HG03342 (cell line): ENCODE results near the gene TMEM218.

Source experiments
- ATAC-seq: cut with Tn5 transposase; IDR thresholded peaks from one replicate; pipeline ENCODE4 v1.9.1; 2021; ENCODE audit warnings: mild to moderate bottlenecking, moderate library complexity; ENCODE audit not compliant: unreplicated experiment

Gene TMEM218

DNA sequence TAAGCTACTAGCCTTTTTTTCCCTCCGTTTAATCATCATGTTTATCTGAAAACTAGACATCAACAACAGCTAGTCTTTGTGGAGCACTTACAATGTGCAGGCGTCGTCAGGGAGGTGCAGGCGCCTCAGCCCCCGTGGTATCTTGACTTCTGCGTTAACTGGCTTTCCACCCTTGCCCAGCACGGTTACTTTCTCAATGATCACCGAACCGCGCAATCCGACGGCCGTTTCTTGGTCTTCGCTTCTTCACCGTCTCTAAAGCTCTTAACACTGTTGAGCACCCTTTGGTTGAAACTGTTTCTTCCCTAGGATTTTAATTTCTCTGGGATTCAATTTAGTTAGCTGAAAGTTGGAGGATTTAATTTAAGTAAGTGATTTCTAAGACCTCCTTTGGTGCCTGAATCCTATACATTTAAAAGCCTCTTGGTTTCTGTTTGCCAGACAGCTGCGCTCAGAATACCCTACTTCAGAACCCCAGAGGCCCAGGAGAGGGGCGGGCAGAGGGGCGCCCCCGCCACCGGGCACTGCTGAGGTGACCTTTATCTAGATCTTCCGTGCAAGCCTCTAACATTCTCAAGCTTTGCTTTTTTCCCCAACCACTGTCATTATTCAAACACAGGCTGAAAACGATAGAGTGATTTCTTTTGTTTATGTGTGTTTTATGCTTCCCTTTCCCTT is 18.0 kb upstream of the TMEM218 start:
- no peak for ATAC-seq

DNA sequence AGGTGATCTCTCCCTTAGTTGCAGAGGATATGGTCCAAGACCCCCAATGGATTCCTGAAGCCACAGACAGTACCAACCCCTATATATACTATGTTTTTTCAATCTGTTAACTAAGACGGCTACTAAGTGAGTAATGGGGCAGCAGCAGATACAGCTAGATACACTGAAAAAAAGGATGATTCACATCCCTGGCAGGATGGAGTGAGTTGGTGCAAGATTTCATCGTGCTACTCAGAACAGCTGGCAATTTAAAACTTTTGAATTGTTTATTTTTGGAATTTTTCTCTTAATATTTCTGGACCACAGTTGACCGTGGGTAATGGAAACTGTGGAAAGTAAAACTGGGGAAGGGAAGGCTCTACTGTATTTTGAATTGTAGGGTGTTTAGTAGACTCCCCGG is 17.0 kb upstream of the TMEM218 start:
- ATAC-seq = no peak

DNA sequence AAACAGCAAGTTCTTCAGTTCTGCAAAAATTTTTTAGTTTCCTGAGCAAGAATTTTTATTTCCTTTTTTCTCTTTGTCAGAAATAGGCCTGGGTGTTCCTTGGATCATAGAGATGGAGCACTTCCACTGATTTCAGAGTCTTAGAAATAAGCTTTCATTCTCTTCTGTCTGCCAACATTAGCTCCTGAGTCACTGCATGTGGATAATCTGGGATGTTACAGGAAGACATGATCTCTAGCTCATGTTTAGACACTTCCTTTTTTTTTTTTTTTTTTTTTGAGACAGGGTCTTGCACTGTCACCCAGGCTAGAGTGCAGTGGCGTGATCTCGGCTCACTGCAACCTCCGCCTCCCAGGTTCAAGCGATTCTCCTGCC is 13.2 kb upstream of the TMEM218 start:
- ATAC-seq = no peak

DNA sequence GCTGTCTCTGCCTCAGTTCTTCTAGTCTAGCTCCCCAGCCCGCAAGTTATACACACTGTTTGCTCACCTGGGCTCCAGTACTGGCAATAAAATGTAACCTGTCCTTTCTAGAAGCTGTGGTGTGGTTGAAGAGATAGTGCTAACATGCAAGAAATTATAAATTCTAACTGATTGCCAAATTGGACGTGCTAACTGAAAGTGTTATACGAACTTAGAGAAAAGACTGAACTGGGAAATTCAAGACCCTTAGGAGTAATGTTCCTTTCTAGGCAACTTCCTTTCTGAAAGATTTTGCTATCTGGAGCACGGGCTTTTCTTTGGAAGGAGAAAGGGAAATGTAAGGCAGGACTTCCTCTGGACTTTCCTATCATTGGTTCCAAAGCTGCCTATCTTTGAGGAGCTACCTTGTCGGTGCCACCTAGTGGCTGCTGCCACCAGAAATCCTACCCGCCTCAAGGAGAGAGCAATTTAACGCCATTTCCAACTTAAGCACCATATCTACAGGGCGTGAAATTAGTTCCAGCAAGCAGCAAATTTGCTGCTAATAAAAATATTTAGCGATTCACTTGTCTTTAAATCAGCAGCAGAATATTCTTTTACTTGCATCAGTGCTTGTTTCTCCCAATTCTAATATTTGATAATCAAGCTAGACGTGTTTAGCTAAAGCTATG is 12.7 kb upstream of the TMEM218 start:
- ATAC-seq = peak; percentile 62

DNA sequence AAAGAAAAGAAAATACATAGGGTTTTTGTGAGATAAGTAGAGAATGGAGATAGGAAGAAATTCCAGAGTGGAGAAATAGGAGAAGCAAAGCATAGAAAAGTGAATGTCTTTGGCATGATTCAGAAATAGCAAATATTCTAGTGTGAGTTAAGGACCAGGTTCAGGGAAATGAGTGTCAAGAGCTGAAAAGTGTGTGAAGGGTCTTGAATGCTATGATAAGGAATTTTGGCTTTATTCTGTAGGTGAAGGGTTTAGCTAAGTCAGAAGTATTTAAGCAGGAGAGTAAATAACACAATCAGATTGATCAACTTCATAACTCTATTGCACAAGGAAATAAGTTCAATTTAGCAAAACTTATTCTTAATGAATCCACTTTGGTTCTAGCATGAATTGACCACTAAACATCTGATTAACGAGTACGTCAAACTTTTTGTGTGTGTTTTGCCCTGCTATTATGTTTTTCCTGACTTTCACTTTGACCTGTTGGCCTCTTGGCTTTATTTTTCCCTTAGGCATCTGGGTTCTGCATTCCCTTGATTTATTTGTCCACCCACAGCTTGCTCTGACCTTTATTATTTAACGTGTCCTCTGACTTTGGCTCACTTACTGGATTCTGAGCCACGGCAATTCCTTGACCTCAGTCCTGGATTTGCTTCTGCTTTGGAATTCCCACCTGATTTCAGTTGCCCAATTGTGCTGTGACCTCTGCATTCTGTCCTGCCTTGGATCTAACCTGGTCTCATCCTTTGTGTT is 11.9 kb upstream of the TMEM218 start:
- no peak for ATAC-seq

DNA sequence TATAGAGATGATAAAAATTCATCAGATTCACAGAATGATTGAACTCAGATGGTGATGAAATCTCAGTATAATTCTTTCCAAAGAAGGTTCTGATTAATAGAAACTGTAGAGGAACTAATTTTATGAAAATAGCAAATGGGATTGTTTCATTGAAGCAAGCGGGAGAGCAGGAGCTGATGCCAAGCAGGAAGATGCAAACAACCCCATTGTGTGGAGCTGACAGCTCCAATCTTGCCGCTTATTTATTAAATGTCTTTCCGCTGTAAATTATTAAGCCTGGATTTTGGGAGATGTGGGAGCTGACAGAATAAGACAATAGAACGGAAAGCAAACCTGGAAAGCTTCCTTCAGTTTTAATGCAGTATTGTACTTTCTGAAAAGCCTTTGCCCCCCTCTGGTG is 6.0 kb upstream of the TMEM218 start:
- no peak for ATAC-seq

DNA sequence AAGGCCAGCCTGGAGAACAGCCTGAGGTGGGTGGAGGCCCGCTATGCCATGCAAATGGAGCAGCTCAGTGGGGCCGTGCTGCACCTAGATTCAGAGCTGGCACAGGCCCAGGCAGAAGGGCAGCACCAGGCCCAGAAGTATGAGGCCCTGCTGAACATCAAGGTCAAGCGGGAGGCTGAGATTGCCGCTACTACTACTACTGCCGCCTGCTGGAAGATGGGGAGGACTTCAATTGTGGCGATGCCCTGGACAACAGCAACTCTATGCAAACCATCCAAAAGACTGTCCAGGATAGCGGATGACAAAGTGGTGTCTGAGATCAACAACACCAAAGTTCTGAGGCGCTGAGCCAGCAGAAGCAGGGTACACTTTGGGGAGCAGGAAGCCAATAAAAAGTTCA is 3.1 kb upstream of the TMEM218 start:
- no peak for ATAC-seq

DNA sequence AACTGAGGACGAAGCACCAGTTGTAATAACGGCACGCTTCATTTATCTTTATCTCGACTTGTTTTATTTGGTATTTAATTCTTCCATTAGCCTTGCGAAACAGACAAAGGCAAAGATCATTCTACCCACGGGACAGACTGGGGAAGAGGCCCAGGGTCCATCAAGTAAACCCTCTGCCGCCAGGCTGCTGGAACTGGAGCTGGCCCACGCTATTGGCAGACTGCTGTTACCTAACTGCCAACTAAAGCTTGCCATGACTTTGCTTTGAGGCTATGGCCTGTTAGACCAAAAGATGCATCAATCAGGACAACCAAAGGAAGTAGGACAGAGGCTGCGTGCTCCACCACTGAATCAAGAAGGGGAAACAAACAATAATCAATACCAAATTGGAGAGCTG is 780 bp upstream of the TMEM218 start:
- no peak for ATAC-seq

DNA sequence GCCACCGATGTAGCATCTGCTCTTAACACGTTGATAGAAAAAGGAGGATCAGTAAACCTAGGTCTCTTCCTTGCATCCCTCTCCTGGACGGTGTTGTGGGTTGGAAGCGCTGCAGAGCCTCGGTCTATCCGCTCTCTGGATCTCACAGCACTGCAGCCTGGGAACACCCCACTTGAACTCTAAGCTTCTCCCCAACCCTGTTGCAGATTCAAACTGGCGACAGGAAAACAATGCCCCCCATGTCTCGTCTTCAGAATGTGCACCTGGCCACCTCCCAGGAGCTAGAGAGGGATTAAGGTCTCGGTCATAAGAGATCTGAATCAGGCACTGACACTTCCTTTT is 454 bp downstream of the TMEM218 start:
- ATAC-seq = no peak

DNA sequence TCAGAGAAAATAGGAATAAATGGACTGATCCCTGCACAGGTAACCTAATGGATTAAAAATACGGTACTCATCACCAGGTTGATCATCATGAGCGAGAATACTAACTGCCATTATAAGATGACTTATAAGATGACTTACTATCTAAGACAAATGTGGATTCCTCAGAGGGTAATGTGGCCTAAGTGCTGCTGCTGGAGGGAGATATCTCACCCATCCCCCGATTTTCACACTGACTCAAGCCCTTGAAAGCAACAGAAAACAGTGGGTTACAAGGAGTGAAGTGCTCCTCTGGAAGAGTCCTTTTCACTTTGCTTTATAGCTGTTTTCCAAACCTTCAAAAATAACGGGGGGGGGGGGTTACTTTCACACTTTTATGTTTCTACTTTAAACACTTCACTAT is 920 bp downstream of the TMEM218 start:
- no peak for ATAC-seq

DNA sequence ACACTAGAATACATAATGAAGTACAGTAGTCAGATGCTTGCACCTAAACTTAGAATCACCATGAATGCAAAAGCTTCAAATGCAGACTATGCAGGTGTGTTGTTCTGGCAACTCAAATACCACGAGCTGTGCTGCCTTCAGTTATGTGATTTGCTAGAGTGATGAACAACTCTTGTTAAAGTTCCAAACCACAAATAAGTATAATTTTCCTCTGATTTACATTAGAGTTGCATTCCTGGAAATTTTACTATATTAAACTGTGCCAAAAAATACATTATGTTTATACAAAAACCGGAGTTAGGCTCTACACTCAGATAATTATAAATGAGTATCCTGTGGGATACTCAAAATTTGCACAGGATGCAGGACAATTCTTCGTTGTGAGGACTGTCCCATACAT is 3.0 kb downstream of the TMEM218 start:
- ATAC-seq = no peak

DNA sequence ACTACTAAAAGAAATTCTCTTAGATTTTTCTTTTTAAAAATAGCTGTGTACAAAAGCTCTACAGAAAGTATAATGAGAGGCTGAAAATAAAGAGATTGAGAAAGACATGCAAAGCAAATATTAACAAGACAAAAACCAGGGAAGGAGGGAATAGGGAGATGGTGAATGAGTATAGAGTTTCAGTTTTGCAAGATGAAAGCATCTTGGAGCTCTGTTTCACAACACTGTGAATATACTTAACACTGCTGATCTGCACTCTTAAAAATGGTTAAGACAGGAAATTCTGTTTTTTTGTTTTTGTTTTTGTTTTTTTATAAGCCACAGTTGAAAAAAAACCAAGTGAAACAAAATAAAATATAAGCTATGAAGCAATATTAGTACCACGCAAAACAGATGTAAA is 5.5 kb downstream of the TMEM218 start:
- ATAC-seq = no peak

DNA sequence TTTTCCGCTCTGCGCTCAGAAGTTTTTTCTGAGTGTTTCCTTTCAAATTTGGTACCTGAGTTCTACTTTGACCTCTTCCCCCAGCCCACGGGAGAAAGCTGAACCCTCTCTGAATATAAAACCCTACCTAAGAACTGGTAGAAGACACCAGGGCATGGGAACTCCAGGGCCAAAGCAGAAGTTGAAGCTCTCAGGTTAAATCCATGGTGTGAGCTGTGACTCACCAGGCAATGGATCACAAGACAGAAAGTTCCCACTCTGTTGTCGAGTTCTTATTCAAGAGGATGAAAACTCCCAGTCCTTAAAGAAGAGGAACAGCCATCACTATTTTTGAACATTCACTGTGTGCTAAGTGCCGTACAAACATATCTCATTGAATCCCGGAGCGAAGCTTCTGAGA is 8.9 kb downstream of the TMEM218 start:
- ATAC-seq = no peak

DNA sequence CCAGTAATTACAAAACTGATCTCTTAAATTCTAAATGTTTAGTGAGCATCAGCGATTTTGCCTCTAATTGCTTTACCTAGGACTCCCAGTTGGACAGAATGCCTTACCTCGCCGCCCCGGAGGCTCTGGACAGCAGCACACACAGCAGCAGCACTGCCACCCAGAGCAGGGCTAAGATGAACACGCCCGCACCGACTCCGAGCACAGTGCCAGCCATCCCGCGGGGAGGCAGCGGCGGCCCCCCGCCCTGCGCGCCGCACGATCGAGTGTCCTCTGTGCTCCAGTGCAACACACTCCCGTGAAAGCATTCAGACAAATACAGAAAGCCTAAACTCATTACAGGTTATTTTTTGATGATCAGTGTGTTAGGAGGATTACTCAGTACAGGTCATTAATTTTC is 9.4 kb downstream of the TMEM218 start:
- ATAC-seq = no peak

DNA sequence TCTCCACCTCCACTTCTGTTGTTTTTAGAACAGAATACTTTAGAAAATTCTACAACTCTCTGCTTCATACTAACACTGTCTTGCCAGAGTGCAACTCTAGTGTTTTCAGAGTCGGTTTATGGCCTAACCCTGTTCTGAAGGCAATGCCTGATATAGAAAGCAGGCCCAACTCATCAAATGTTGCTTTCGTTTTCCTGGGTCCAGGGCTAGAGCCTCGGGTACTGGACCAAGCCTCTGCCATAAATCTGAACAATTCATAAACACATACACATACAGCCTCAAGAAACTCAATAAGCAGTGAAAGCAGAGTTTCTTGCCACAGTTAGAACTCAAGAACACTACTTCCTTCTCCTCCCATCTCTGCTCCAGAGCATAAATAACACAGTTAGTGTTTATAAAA is 9.8 kb downstream of the TMEM218 start:
- ATAC-seq = no peak

DNA sequence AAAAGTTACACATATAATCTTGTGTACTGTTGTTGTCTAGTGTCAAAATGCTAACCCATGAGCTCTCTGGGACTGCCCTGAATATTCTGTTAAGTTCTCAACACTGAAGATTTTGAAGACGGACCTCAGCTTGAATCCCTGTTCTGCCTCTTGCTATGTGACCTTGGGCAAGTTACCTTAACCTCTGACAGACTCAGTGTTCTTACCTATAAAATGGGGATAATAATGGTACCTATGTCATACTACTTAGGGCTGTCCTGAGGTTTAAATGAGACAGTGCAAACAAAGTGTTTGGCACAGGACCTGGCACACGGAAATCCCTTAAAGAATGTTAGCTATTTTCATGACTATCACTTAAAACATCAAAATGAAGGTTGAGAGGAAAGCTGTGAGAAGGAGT is 11.3 kb downstream of the TMEM218 start:
- no peak for ATAC-seq

DNA sequence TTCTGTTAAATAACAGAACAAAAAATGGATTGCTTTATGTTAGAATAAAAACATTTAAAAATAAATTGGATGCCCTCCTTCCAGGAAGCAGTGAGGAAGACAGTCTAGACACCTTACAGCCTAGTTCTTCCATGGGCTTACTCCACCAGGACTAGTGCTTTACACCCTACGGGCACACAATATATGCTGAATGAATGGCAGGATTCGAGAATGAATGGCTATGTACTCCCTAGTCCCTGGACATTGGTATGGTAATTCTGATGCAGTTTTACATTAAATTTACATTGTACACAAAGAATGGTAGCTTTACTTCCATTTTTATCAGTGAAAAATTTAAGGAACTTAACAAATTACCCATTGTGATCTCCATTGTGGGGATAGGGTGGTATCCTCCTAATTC is 16.7 kb downstream of the TMEM218 start:
- ATAC-seq = no peak

DNA sequence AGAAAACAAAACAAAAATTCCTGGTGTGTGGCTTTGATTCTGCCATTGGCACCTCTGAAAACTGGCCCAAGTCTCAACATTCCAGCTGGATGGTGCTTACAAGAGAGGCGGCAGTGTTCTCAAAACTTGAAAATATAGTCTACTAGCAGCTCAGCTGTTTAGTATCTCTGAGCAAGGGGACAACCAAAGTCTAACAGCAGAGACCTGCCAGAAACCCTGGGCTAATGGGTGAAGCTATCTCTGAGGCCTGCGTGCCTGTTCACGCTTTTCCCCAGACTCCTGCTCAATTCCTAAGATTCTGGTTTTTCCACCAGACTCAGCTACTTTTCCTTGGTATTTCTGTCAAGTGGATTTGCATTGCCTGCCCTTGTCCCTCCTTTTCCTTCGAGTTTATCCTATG is 17.9 kb downstream of the TMEM218 start:
- no peak for ATAC-seq

DNA sequence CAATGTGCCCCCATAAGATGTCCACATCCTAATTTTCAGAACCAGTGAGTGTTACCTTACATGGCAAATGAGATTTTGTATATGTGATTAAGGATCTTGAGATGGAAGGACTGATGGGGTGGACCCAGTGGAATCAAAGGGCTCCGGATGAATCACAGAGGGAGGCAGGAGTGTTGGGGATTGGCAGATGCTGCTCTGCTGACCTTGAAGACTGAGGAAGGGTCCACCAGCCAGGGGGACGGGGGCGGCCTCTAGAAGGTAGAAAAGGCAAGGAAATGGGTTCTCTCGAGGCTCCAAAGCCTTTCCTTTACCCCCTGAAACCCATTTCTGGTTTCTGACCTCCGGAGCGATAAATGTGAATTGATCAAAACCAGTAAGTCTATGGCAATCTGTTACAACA is 18.8 kb downstream of the TMEM218 start:
- no peak for ATAC-seq

DNA sequence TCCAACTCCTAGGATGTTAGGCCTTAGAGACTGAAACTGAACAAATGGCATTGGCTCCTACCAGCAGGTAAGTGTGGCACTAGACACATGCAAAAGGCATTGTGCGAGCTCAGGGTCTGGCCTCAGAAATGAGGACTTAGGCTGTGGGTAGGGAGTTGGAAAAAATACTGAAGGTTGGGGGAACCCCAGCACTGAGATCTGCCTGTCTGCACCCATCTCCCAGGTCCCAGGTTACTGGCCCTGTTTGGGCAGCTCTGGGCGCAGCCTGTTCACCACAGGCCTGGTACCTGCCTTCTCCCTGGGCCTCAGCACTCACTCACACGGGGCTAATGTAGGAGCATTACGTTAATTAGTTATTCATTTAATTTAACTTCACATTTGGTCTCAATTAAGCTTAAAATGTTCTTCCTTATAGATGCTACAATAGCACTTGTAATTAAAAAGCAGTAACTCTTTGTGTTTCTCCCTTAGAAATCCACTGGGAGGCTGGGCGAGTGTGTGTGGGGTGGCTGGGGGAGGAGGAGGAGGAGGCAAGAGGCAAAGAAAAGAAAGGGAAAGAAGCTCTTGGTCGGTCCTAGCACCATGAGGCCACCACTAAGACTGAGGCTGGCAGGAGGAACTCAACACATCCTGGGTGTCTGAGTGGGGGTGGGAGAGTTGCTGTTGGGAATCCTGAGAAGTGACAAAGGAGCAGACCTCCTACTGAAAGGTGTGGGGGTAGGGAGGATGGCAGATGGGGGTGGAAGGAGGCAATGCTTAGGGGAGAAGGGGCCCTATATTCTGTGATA is 19.4 kb downstream of the TMEM218 start:
- no peak for ATAC-seq

DNA sequence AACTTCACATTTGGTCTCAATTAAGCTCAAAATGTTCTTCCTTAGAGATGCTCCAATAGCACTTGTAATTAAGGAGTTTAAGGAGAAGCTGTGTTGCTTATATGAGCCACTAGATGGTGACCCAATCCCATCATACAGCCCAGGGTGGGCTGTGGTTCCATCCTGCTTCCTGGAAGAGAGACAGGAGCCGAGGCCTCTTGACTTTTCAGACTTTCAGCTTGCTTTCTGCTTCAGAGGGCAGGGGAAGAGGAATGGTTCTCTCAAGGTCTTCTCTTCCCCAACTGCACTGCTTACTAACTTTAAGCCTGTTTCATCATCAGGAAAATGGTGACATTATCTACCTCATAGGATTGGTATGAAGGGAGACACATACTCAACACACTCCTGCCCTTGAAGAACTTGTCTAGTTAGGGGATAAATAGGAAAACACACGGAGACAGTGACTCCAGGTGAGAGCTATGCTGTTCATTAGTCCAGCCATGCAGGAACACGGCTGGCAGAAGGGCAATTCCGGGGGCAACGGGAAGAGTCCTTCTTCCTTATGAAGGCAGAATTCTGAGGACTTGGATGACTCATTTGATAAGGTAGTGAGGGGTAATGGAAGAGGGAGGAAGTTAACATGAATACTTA is 20.1 kb downstream of the TMEM218 start:
- no peak for ATAC-seq
